CD4-positive, alpha-beta T cell treated with Interleukin-6 for 4 hours (primary cell): Measurements from ENCODE around the gene FMNL1.

ENCODE experiments used
- DNase-seq: peaks from one replicate; pipeline ENCODE4 v3.0.0-alpha.2; 2020; ENCODE audit warnings: mixed read lengths

FMNL1 gene

GRCh38 chr17:45222996-45223538, 1.4 kb downstream of the FMNL1 start:
- no peak for DNase-seq

GRCh38 chr17:45223539-45224528, 2.1 kb downstream of the FMNL1 start:
- peak; percentile 58 for DNase-seq

GRCh38 chr17:45224671-45225050, 3.0 kb downstream of the FMNL1 start:
- peak; percentile 58 for DNase-seq

GRCh38 chr17:45225051-45225700, 3.5 kb downstream of the FMNL1 start:
- peak; percentile 78 for DNase-seq

- peak; percentile 99 for DNase-seq
These were observed 4.4 kb downstream of the FMNL1 start for GRCh38 chr17:45225964-45226530.

- DNase-seq = no peak
These were observed 4.9 kb downstream of the FMNL1 start for GRCh38 chr17:45226576-45226975.

- peak; percentile 40 for DNase-seq
These were observed 5.6 kb downstream of the FMNL1 start for GRCh38 chr17:45227101-45227925.

- peak; percentile 39 for DNase-seq
These were observed 6.5 kb downstream of the FMNL1 start for GRCh38 chr17:45227926-45228762.

- DNase-seq = peak; percentile 83
These were observed 7.3 kb downstream of the FMNL1 start for GRCh38 chr17:45228763-45229539.

- peak; percentile 19 for DNase-seq
These were observed 8.2 kb downstream of the FMNL1 start for GRCh38 chr17:45229681-45230409.

GRCh38 chr17:45230410-45230786, 8.7 kb downstream of the FMNL1 start:
- no peak for DNase-seq

GRCh38 chr17:45230787-45231480, 9.2 kb downstream of the FMNL1 start:
- DNase-seq = no peak

GRCh38 chr17:45231481-45232116, 9.9 kb downstream of the FMNL1 start:
- DNase-seq = peak; percentile 56

- DNase-seq = no peak
These were observed 11.1 kb downstream of the FMNL1 start for GRCh38 chr17:45232514-45233422.

- DNase-seq = no peak
These were observed 11.8 kb downstream of the FMNL1 start for GRCh38 chr17:45233423-45233924.

GRCh38 chr17:45234641-45235415, 13.1 kb downstream of the FMNL1 start:
- peak; percentile 74 for DNase-seq
